ENCODE results near the gene KLHL22.
"Not testable (repeated sequence)": the region's sequence is repeated elsewhere in the genome, so short reads cannot be mapped to it uniquely, and the experiment has no call there.

Gene KLHL22

GRCh38 chr22:20523086-20523983 lies 27.7 kb upstream of the KLHL22 start:
- no peak for DNase-seq (ENCODE audit: low read depth in 2 of 3, low spot score in 1 of 3)

- no peak for DNase-seq (ENCODE audit: low read depth in 2 of 3, low spot score in 1 of 3)
Observed at GRCh38 chr22:20522134-20523004, 26.8 kb upstream of the KLHL22 start.

GRCh38 chr22:20520093-20520511 lies 24.5 kb upstream of the KLHL22 start:
- no peak for DNase-seq (ENCODE audit: low read depth in 2 of 3, low spot score in 1 of 3)

GRCh38 chr22:20519558-20519957 lies 24.0 kb upstream of the KLHL22 start:
- no peak for DNase-seq (ENCODE audit: low read depth in 2 of 3, low spot score in 1 of 3)

GRCh38 chr22:20517841-20518592 lies 22.4 kb upstream of the KLHL22 start:
- DNase-seq (ENCODE audit: low read depth in 2 of 3, low spot score in 1 of 3): no peak

- DNase-seq (ENCODE audit: low read depth in 2 of 3, low spot score in 1 of 3): no peak
Observed at GRCh38 chr22:20517422-20517821, 21.8 kb upstream of the KLHL22 start.

- DNase-seq (ENCODE audit: low read depth in 2 of 3, low spot score in 1 of 3): no peak
Observed at GRCh38 chr22:20516399-20516798, 20.8 kb upstream of the KLHL22 start.

GRCh38 chr22:20514658-20515406 lies 19.2 kb upstream of the KLHL22 start:
- DNase-seq (ENCODE audit: low read depth in 2 of 3, low spot score in 1 of 3): no peak

- DNase-seq (ENCODE audit: low read depth in 2 of 3, low spot score in 1 of 3): no peak
Observed at GRCh38 chr22:20511578-20512229, 16.1 kb upstream of the KLHL22 start.

- DNase-seq (ENCODE audit: low read depth in 2 of 3, low spot score in 1 of 3): no peak
Observed at GRCh38 chr22:20510811-20511577, 15.4 kb upstream of the KLHL22 start.

GRCh38 chr22:20509344-20510047 lies 13.9 kb upstream of the KLHL22 start:
- DNase-seq (ENCODE audit: low read depth in 2 of 3, low spot score in 1 of 3): peak; percentile 40 to 57 (median 53)

- DNase-seq (ENCODE audit: low read depth in 2 of 3, low spot score in 1 of 3): no peak
Observed at GRCh38 chr22:20508815-20509271, 13.2 kb upstream of the KLHL22 start.

- DNase-seq (ENCODE audit: low read depth in 2 of 3, low spot score in 1 of 3): not testable (repeated sequence)
Observed at GRCh38 chr22:20508067-20508755, 12.6 kb upstream of the KLHL22 start.

GRCh38 chr22:20507253-20508066 lies 11.9 kb upstream of the KLHL22 start, which contains the start of gene MED15:
MED15 (plus strand) TSS chr22:20507610; CDS start chr22:20507679, 69 bp downstream.
- peak; percentile 84 to 88 (median 84) for DNase-seq (ENCODE audit: low read depth in 2 of 3, low spot score in 1 of 3)

GRCh38 chr22:20506543-20507252 lies 11.1 kb upstream of the KLHL22 start:
- no peak for DNase-seq (ENCODE audit: low read depth in 2 of 3, low spot score in 1 of 3)

GRCh38 chr22:20504293-20504922 lies 8.8 kb upstream of the KLHL22 start:
- not testable (repeated sequence) for DNase-seq (ENCODE audit: low read depth in 2 of 3, low spot score in 1 of 3)
